ENCODE data around the gene SDR9C7. TPM values are rescaled to one million over a fixed set of nuclear protein-coding genes. Genes with fewer than 3 reads are reported as not detected.
A peak's percentile ranks its signal among the peaks of the same experiment; 100 is the strongest.
"Not testable (repeated sequence)": the region's sequence is repeated elsewhere in the genome, so short reads cannot be mapped to it uniquely, and the experiment has no call there.

The SDR9C7 gene
- total RNA-seq, 2 donors from 2014 or later: not detected

DNA sequence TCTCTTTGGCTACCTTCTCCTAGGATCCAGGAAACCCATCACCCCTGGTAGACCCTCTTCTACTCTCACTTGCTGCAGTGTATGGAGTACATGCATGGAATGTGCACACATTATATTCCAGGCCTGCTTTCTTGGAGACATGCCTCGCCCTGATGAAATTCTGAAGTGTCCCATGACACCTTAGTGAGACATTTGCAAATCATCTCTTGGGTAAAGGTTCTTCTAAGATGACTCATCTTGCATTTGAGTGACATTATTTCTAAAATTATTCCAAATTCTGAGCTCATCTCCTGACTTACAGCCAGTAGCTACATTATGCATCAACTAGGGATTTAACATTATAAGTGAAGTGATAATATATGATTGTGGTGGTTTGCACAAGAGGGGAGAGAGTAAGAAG lies 49.8 kb downstream of the SDR9C7 start:
- intact Hi-C loops (cut with DNase I, micrococcal nuclease): no loop called here
- ATAC-seq (no peak), DNase-seq (no peak)

DNA sequence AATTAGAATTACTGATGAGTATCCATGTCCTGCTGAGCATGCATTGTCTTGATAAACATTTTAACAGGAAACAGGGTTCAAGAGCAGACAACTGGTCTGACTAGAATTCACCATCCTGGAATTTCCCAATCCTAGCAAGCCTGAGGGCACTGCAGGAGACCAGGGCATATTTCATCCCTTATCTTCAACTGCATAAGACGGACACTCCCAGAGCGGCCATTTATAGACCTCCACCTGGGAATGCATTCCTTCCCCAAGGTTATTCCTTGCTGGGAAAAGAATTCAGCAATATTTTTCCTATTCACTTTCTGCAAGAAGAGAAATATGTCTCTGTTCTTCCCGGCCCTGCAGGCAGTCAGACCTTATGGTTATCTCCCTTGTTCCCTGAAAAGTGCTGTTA lies 51.8 kb downstream of the SDR9C7 start:
- ATAC-seq; intact Hi-C loops (cut with DNase I, micrococcal nuclease); DNase-seq: not testable (repeated sequence)

DNA sequence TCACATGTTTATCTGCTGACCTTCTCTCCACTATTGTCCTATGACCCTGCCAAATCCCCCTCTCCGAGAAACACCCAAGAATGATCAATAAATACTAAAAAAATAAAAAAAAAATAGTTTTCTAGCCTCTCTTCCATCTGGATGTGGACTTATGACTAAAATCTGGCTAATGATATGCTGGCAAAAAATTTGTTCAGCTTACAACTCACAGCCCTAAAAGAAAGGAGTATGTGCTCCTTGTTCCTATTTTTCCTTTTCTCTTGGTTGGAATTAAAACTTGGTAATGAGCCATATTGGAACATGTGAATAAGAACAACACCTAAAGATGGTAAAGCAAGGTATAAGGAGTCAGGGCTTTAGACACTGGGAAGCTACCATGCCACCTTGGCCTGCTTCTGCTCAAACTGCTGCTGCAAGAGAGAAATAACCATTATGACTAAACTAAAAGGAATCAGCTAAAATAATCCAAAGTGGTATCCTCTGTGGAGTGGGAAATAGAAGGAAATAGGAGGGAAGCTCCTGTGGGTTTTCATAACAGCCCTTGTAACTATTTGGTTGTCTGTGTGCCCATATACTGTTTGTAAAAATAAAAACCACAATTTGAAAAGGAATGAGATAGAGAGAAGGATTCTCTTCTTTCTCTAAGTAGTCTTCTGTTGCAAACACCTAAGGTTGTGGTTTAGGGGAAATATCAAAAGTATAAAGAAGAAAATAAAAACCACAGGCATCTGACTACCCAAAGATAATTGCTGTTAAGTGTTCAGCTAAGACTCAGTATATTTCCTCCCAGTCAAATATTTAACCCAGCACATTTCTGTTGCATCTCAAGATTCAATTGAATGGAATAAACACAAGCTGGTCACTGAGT lies 53.8 kb downstream of the SDR9C7 start:
- no peak for DNase-seq
- intact Hi-C loops (cut with DNase I, micrococcal nuclease): no loop called here
- no peak for ATAC-seq

DNA sequence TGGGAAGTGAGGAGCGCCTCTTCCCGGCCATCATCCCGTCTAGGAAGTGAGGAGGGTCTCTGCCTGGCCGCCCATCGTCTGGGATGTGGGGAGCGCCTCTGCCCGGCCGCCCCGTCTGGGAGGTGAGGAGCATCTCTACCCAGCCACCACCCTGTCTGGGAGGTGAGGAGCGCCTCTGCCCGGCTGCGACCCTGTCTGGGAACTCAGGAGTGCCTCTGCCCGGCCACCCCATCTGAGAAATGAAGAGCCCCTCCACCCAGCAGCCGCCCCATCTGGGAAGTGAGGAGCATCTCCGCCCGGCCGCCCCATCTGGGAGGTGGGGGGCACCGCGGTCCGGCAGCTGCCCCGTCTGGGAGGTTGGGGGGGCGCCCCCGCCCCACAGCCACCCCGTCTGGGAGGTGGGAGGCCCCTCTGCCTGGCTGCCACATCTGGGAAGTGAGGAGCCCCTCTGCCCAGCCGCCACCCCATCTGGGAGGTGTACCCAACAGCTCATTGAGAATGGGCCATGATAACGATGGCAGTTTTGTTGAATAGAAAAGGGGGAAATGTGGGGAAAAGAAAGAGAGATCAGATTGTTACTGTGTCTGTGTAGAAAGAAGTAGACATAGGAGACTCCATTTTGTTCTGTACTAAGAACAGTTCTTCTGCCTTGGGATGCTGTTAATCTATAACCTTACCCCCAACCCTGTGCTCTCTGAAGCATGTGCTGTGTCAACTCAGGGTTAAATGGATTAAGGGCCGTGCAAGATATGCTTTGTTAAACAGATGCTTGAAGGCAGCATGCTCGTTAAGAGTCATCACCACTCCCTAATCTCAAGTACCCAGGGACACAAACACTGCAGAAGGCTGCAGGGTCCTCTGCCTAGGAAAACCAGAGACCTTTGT lies 54.7 kb downstream of the SDR9C7 start:
- DNase-seq; intact Hi-C loops (cut with DNase I, micrococcal nuclease); ATAC-seq: not testable (repeated sequence)

DNA sequence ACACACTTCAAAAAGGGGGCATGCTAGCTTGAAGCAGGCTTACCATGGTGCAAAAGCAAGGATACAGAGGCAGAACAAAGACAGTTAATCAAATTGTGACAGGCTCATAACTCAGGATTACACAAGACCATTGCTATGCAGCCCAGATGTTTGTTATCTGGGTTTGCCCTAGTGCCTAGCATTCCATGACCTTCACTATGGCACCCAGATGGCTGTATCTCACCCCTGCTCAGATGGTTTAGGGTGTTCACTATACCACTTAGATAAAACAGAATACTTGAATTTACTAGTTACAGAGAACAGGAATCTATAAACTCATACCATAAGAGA lies 56.2 kb downstream of the SDR9C7 start:
- no peak for ATAC-seq
- intact Hi-C loops (cut with DNase I, micrococcal nuclease): no loop called here
- no peak for DNase-seq

DNA sequence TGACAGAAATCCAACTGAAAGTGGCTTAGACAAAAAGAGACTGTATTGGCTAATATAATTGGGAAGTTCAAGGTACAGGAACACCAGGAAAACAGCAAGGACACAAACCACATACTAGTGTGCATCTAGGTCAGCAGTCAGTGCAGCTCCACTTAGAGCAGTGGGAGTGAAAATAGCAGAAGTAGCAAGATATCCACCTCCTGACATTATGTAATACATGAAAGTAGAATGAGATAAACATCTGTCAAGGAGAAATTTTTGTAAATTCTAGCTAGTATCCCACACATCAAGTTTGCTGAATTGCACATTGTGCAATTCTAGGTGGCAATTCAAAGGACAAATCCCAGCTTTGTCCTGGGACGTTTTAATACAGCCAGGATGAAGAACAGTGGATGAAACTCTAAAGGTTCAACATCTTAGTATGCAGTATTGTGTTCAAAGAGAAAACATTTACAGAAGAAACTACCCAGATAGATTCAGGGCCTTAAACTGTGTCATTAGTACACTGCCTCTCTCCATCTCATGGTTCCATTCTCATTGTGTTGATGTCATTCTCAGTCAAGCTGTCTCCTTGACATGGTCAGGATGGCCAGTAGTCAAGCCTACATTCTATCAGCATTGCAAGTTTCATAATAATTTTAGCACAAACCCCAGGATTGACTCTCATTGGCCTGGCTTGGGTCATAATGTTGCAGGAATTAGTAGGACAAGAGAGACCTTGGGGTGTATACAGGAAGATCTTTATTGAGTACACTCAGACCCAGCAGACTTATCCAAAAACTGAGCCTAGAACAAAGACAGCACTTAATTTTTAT lies 56.8 kb downstream of the SDR9C7 start:
- ATAC-seq: no peak

DNA sequence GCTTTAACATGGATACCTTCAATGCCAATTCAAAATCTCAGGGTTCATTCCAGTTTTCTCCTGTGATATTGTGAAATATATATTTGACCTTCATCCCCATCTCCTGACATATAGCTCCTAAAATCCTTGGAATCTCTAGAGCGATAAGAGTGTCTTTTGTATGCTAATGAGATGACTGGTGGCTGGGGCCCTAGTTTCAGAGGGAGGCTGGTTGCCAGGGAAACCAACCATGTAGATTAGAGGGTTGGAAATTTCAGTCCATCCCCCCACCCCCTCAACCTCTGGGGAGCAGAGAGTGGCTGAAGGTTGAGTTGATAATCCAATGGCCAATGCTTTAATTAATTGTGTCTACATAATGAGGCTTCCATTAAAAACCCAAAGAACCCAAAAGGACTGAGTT lies 59.4 kb downstream of the SDR9C7 start:
- intact Hi-C loops (cut with DNase I, micrococcal nuclease): no loop called here
- no peak for DNase-seq
- no peak for ATAC-seq

More for the DNA sequence above, 56.8 kb downstream of the SDR9C7 start:
- DNase-seq: no peak
- intact Hi-C loops (cut with DNase I, micrococcal nuclease): no loop called here

DNA sequence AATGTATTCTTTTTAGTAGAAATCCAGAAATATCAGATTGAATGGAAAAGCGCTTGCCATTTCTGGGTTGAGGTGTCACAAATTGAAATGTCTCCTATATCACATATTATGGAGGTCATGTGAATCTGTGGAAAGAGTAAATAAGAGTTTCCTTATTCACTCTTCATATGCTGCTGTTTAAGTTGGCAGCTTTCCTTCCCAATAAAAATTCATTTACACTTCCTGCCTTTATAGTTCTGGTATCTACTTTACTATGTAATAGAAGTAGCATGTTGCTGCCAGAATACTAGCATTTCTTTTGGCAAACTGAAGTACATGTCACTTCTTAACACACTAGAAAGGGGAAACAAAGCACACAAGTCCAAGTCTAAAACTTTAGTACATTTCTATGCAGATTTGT lies 60.8 kb downstream of the SDR9C7 start:
- ATAC-seq (peak; percentile 100), DNase-seq (no peak)
- intact Hi-C loops (cut with DNase I, micrococcal nuclease): no loop called here

Other genes with a start within 250 kb of the SDR9C7 start
- gene PTGES3, start 246.1 kb downstream of the SDR9C7 start, total RNA-seq: 100 to 1,000 TPM; 149 to 160 TPM
- gene NACA, start 209.1 kb downstream of the SDR9C7 start, total RNA-seq: 100 to 1,000 TPM; 617 to 625 TPM
- 1 to 10 TPM; 3.9 to 5.3 TPM for gene PRIM1, start 182.1 kb downstream of the SDR9C7 start, total RNA-seq
- 1 to 10 TPM; 1.2 to 9.6 TPM for gene HSD17B6, start 171.1 kb downstream of the SDR9C7 start, total RNA-seq
- gene RDH16, start 23.2 kb upstream of the SDR9C7 start, total RNA-seq: under 1 TPM; 0.18 to 0.28 TPM
- 1 to 10 TPM; 3.2 to 4.5 TPM for gene ZBTB39, start 72.1 kb upstream of the SDR9C7 start, total RNA-seq
- 1 to 10 TPM; 1.4 to 2.8 TPM for gene TAC3, start 82.1 kb upstream of the SDR9C7 start, total RNA-seq
- 100 to 1,000 TPM; 281 to 296 TPM for gene MYO1A, start 115.7 kb upstream of the SDR9C7 start, total RNA-seq
- 1 to 10 TPM; 4.9 to 5.8 TPM for gene NEMP1, start 144.4 kb upstream of the SDR9C7 start, total RNA-seq
- gene NAB2, start 154.7 kb upstream of the SDR9C7 start, total RNA-seq: 1 to 10 TPM; 2.3 to 8.9 TPM
- 100 to 1,000 TPM; 182 to 214 TPM for gene STAT6, start 177.0 kb upstream of the SDR9C7 start, total RNA-seq
- gene LRP1, start 194.1 kb upstream of the SDR9C7 start, total RNA-seq: 100 to 1,000 TPM; 117 to 119 TPM
- not detected for gene LRP1-AS, start 213.2 kb upstream of the SDR9C7 start, total RNA-seq